Measurements from ENCODE around the gene FAHD2A.

GRCh38 chr2:95382192-95382591 is 20.3 kb upstream of the FAHD2A start:
- TF ChIP-seq CTCF (IDR thresholded peaks at IDR 0.05; ENCODE audit: low read length) = no peak
- TF ChIP-seq EZH2 (IDR thresholded peaks at IDR 0.05; ENCODE audit: borderline replicate concordance, low read length) = no peak
